Dendritic cell treated with granulocyte-macrophage colony-stimulating factor and Interleukin-4, amounts not matched to agents 40 ng/mL and 50 ng/mL, for 4 days (primary cell): ENCODE results near the gene CHST11.
"Not testable (repeated sequence)": the region's sequence is repeated elsewhere in the genome, so short reads cannot be mapped to it uniquely, and the experiment has no call there.

Experiments used
- H3K27ac Mint-ChIP-seq: one replicate; pipeline ENCODE4 v1.8.0; 2022; ENCODE audit warnings: mild to moderate bottlenecking, mixed read lengths
- H3K27me3 Mint-ChIP-seq: one replicate; pipeline ENCODE4 v1.8.0; 2022; ENCODE audit warnings: mild to moderate bottlenecking, mixed read lengths
- H3K36me3 Mint-ChIP-seq: one replicate; pipeline ENCODE4 v1.8.0; 2022; ENCODE audit warnings: low read depth, mixed read lengths
- H3K4me1 Mint-ChIP-seq: one replicate; pipeline ENCODE4 v1.8.0; 2022; ENCODE audit warnings: low read depth, mixed read lengths
- H3K4me3 Mint-ChIP-seq: one replicate; pipeline ENCODE4 v1.8.0; 2022; ENCODE audit warnings: mild to moderate bottlenecking, moderate library complexity, mixed read lengths
- H3K9me3 Mint-ChIP-seq: one replicate; pipeline ENCODE4 v1.8.0; 2022; ENCODE audit warnings: mixed read lengths
- intact Hi-C: fragments of 100-400 bp; cut with micrococcal nuclease; formaldehyde crosslinking; loops from one replicate; pipeline ENCODE4 v1.15.0; 2022

CHST11 gene

GRCh38 chr12:104743753-104744548 lies 287.2 kb downstream of the CHST11 start:
- H3K27me3 Mint-ChIP-seq, H3K4me3 Mint-ChIP-seq, H3K9me3 Mint-ChIP-seq, intact Hi-C loops: not testable (repeated sequence)
- H3K36me3 Mint-ChIP-seq, result peaks cover 14% of the 10 kb centered on the region
- H3K4me1 Mint-ChIP-seq, result peaks cover 93% of the 10 kb centered on the region
- peak overlapping the region; percentile 65 for H3K27ac Mint-ChIP-seq

GRCh38 chr12:104746467-104747088 lies 289.8 kb downstream of the CHST11 start:
- intact Hi-C loops, result no loop called here
- Mint-ChIP-seq H3K4me3 (no peak overlapping the region), H3K4me1 (peaks cover 81% of the 10 kb centered on the region), H3K36me3 (peaks cover 8% of the 10 kb centered on the region), H3K9me3 (no peaks in the 10 kb centered on the region), H3K27ac (peak overlapping the region; percentile 93), H3K27me3 (no peaks in the 10 kb centered on the region)

- Mint-ChIP-seq H3K27me3 (no peaks in the 10 kb centered on the region), H3K36me3 (peaks cover 12% of the 10 kb centered on the region), H3K4me1 (peaks cover 81% of the 10 kb centered on the region), H3K27ac (peak overlapping the region; percentile 93), H3K9me3 (no peaks in the 10 kb centered on the region), H3K4me3 (no peak overlapping the region)
- intact Hi-C loops, result no loop called here
These were observed 290.6 kb downstream of the CHST11 start for GRCh38 chr12:104747330-104747729.

- Mint-ChIP-seq H3K4me3 (no peak overlapping the region), H3K27ac (peak overlapping the region; percentile 93), H3K9me3 (no peaks in the 10 kb centered on the region), H3K36me3 (peaks cover 7% of the 10 kb centered on the region), H3K27me3 (no peaks in the 10 kb centered on the region), H3K4me1 (peaks cover 81% of the 10 kb centered on the region)
- intact Hi-C loops, result no loop called here
These were observed 291.2 kb downstream of the CHST11 start for GRCh38 chr12:104747955-104748354.

- H3K9me3 Mint-ChIP-seq, result no peaks in the 10 kb centered on the region
- no peaks in the 10 kb centered on the region for H3K27me3 Mint-ChIP-seq
- peaks cover 81% of the 10 kb centered on the region for H3K4me1 Mint-ChIP-seq
- intact Hi-C loops, result no loop called here
- peak overlapping the region; percentile 93 for H3K27ac Mint-ChIP-seq
- H3K4me3 Mint-ChIP-seq, result no peak overlapping the region
- H3K36me3 Mint-ChIP-seq, result peaks cover 7% of the 10 kb centered on the region
These were observed 291.6 kb downstream of the CHST11 start for GRCh38 chr12:104748356-104748755.

GRCh38 chr12:104748790-104749189 lies 292.0 kb downstream of the CHST11 start:
- Mint-ChIP-seq H3K27ac (peak overlapping the region; percentile 93), H3K36me3 (peaks cover 7% of the 10 kb centered on the region), H3K4me3 (no peak overlapping the region)

GRCh38 chr12:104749545-104749944 lies 292.8 kb downstream of the CHST11 start:
- Mint-ChIP-seq H3K27me3 (no peaks in the 10 kb centered on the region), H3K36me3 (peaks cover 12% of the 10 kb centered on the region), H3K4me3 (peak overlapping the region; percentile 53), H3K27ac (peak overlapping the region; percentile 93), H3K4me1 (peaks cover 83% of the 10 kb centered on the region), H3K9me3 (no peaks in the 10 kb centered on the region)
- intact Hi-C loops, result no loop called here

More at GRCh38 chr12:104748790-104749189, 292.0 kb downstream of the CHST11 start:
- no peaks in the 10 kb centered on the region for H3K27me3 Mint-ChIP-seq
- no peaks in the 10 kb centered on the region for H3K9me3 Mint-ChIP-seq
- H3K4me1 Mint-ChIP-seq, result peaks cover 80% of the 10 kb centered on the region
- intact Hi-C loops, result no loop called here

- peak overlapping the region; percentile 93 for H3K27ac Mint-ChIP-seq
- peaks cover 85% of the 10 kb centered on the region for H3K4me1 Mint-ChIP-seq
- peaks cover 15% of the 10 kb centered on the region for H3K36me3 Mint-ChIP-seq
- H3K27me3 Mint-ChIP-seq, result no peaks in the 10 kb centered on the region
- intact Hi-C loops, result loop anchor here (2.0 kb wide), 1 partner anchor 107 kb away; no protein-coding TSS in a partner anchor
- H3K9me3 Mint-ChIP-seq, result no peaks in the 10 kb centered on the region
- peak overlapping the region; percentile 53 for H3K4me3 Mint-ChIP-seq
These were observed 293.3 kb downstream of the CHST11 start for GRCh38 chr12:104750061-104750460.

- Mint-ChIP-seq H3K27ac (peak overlapping the region; percentile 83), H3K9me3 (no peaks in the 10 kb centered on the region), H3K4me3 (no peak overlapping the region), H3K36me3 (peaks cover 25% of the 10 kb centered on the region), H3K27me3 (no peaks in the 10 kb centered on the region), H3K4me1 (peaks cover 85% of the 10 kb centered on the region)
- intact Hi-C loops, result loop anchor here (2.0 kb wide), 1 partner anchor 108 kb away; no protein-coding TSS in a partner anchor
These were observed 294.4 kb downstream of the CHST11 start for GRCh38 chr12:104751120-104751519.

- H3K36me3 Mint-ChIP-seq, result peaks cover 30% of the 10 kb centered on the region
- H3K9me3 Mint-ChIP-seq, result no peaks in the 10 kb centered on the region
- intact Hi-C loops, result loop anchor here (2.0 kb wide), 1 partner anchor 109 kb away; no protein-coding TSS in a partner anchor
- no peak overlapping the region for H3K4me3 Mint-ChIP-seq
- H3K27ac Mint-ChIP-seq, result peak overlapping the region; percentile 83
- H3K27me3 Mint-ChIP-seq, result no peaks in the 10 kb centered on the region
- H3K4me1 Mint-ChIP-seq, result peaks cover 82% of the 10 kb centered on the region
These were observed 294.8 kb downstream of the CHST11 start for GRCh38 chr12:104751594-104751993.

- Mint-ChIP-seq H3K4me3 (no peak overlapping the region), H3K27ac (peak overlapping the region; percentile 83), H3K36me3 (peaks cover 34% of the 10 kb centered on the region), H3K9me3 (no peaks in the 10 kb centered on the region), H3K27me3 (no peaks in the 10 kb centered on the region), H3K4me1 (peaks cover 78% of the 10 kb centered on the region)
- intact Hi-C loops, result no loop called here
These were observed 295.3 kb downstream of the CHST11 start for GRCh38 chr12:104752016-104752415.

- intact Hi-C loops, result no loop called here
- Mint-ChIP-seq H3K4me1 (peaks cover 70% of the 10 kb centered on the region), H3K27me3 (no peaks in the 10 kb centered on the region), H3K4me3 (no peak overlapping the region), H3K27ac (peak overlapping the region; percentile 83), H3K9me3 (no peaks in the 10 kb centered on the region), H3K36me3 (peaks cover 43% of the 10 kb centered on the region)
These were observed 296.1 kb downstream of the CHST11 start for GRCh38 chr12:104752881-104753280.

GRCh38 chr12:104756901-104757300 lies 300.2 kb downstream of the CHST11 start:
- peaks cover 56% of the 10 kb centered on the region for H3K4me1 Mint-ChIP-seq
- intact Hi-C loops, result no loop called here
- H3K4me3 Mint-ChIP-seq, result no peak overlapping the region
- peaks cover 80% of the 10 kb centered on the region for H3K36me3 Mint-ChIP-seq
- no peak overlapping the region for H3K27ac Mint-ChIP-seq
- no peaks in the 10 kb centered on the region for H3K27me3 Mint-ChIP-seq
- no peaks in the 10 kb centered on the region for H3K9me3 Mint-ChIP-seq

- intact Hi-C loops, result no loop called here
- Mint-ChIP-seq H3K4me1 (peaks cover 51% of the 10 kb centered on the region), H3K27me3 (no peaks in the 10 kb centered on the region), H3K9me3 (no peaks in the 10 kb centered on the region), H3K4me3 (no peak overlapping the region), H3K27ac (no peak overlapping the region), H3K36me3 (peaks cover 80% of the 10 kb centered on the region)
These were observed 302.0 kb downstream of the CHST11 start for GRCh38 chr12:104758771-104759170.
